PC-9 (cell line): ENCODE results near the gene ARHGEF6. TPM values are rescaled to one million over a fixed set of nuclear protein-coding genes. Genes with fewer than 3 reads are reported as not detected.

Source experiments
- BruUV-seq: library from RNA; stranded (reverse); fragments of 400-500 nt; replicated peaks from 2 replicates; lab custom pipeline; 2021; lab: Mats Ljungman, UMichigan
- CTCF ChIA-PET: fragments of 300-600 bp; sonication (Branson Sonifier 250); formaldehyde crosslinking; loops from one replicate; lab custom pipeline; 2022; ENCODE audit warnings: antibody characterized with exemption; lab: Charles Lee
- POLR2A ChIA-PET: fragments of 300-600 bp; sonication (Branson Sonifier 250); formaldehyde crosslinking; loops from one replicate; lab custom pipeline; 2022; ENCODE audit warnings: antibody characterized with exemption; ENCODE audit not compliant: unreplicated experiment; lab: Charles Lee
- DNase-seq, 2 experiments: peaks; one replicate each; pipeline versions ENCODE4 v3.0.0 to v3.0.0-alpha.2; 2015 to 2022; ENCODE audit warnings: mixed read lengths in 1 of 2
- H2AFZ ChIP-seq: fragments of 200-600 bp; sonication (generic); 2 replicates; pipeline ENCODE4 v1.8.1; 2017; ENCODE audit warnings: antibody characterized with exemption
- H3F3A ChIP-seq: fragments of 200-600 bp; sonication (generic); 2 replicates; pipeline ENCODE4 v1.8.1; 2017; ENCODE audit warnings: antibody characterized with exemption, mild to moderate bottlenecking, low read depth; ENCODE audit not compliant: insufficient read depth
- H3K27ac ChIP-seq: fragments of 200-600 bp; sonication (generic); 2 replicates; pipeline ENCODE4 v1.6.1; 2016; ENCODE audit warnings: mixed run types
- H3K27me3 ChIP-seq: fragments of 200-600 bp; sonication (generic); 2 replicates; pipeline ENCODE4 v1.6.1; 2016; ENCODE audit warnings: low read depth, mixed run types; ENCODE audit not compliant: insufficient read depth
- H3K36me3 ChIP-seq: fragments of 200-600 bp; sonication (generic); 2 replicates; pipeline ENCODE4 v1.6.1; 2016; ENCODE audit warnings: low read depth, mixed run types
- H3K4me1 ChIP-seq: fragments of 200-600 bp; sonication (generic); replicated peaks from 2 replicates; pipeline ENCODE4 v1.6.1; 2016; ENCODE audit warnings: mixed run types; ENCODE audit not compliant: insufficient read depth
- H3K4me2 ChIP-seq: fragments of 200-600 bp; sonication (generic); 2 replicates; pipeline ENCODE4 v1.6.1; 2017; ENCODE audit warnings: mixed run types
- H3K4me3 ChIP-seq: fragments of 200-600 bp; sonication (generic); 2 replicates; pipeline ENCODE4 v1.6.1; 2016; ENCODE audit warnings: mixed run types
- H3K79me2 ChIP-seq: fragments of 200-600 bp; sonication (generic); 2 replicates; pipeline ENCODE4 v1.6.1; 2017; ENCODE audit warnings: low read depth, mixed run types
- H3K9me2 ChIP-seq: fragments of 200-600 bp; sonication (generic); 2 replicates; pipeline ENCODE4 v1.8.1; 2017; ENCODE audit warnings: mild to moderate bottlenecking; ENCODE audit not compliant: insufficient read depth
- H3K9me3 ChIP-seq: fragments of 200-600 bp; sonication (generic); 2 replicates; pipeline ENCODE4 v1.8.1; 2016; ENCODE audit warnings: low read depth; ENCODE audit not compliant: insufficient read depth
- H4K20me1 ChIP-seq: fragments of 200-600 bp; sonication (generic); 2 replicates; pipeline ENCODE4 v1.8.1; 2017; ENCODE audit not compliant: insufficient read depth
- EZH2 ChIP-seq: fragments of 200-600 bp; sonication (generic); IDR thresholded peaks from 2 replicates; pipeline ENCODE4 v1.8.0; 2017; ENCODE audit warnings: antibody characterized with exemption, low read depth
- intact Hi-C: fragments of 100-400 bp; cut with micrococcal nuclease; formaldehyde crosslinking; loops from one replicate; pipeline ENCODE4 v1.10.0; 2022; ENCODE audit not compliant: unreplicated experiment
- total RNA-seq: library from RNA; stranded (reverse); gene quantifications from 2 replicates; pipeline ENCODE4 v1.2.3, GENCODE V29; 2021
- TF ChIP-seq, protein P1 (sequence below): fragments of 200-600 bp; sonication (generic); conservative IDR thresholded peaks from 2 replicates; pipeline ENCODE4 v1.6.1; 2017; ENCODE audit warnings: mixed run types, antibody characterized with exemption, mild to moderate bottlenecking, moderate library complexity

ARHGEF6 gene
- total RNA-seq, 1 experiment from 2014 or later: 0.09 TPM

DNA sequence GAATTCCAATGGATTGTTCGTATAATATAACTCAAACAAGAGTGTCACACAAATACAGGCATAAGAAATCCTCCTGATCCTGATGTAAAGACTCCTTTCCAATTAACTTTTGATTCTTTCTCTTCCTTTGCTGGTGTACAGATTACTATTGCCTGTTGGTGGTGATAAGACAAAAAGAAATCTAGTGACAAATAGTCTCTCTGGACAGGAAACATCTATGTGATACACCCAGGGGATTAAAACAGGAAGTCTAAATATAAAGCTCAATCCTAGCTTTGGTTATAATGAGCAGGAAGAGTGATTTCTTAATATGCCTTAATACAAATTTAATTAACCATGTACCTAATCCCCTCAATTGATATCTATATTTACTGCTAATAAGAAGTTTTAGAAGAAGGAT, 45.1 kb downstream of the ARHGEF6 start:
- POLR2A ChIA-PET: no interaction called here

DNA sequence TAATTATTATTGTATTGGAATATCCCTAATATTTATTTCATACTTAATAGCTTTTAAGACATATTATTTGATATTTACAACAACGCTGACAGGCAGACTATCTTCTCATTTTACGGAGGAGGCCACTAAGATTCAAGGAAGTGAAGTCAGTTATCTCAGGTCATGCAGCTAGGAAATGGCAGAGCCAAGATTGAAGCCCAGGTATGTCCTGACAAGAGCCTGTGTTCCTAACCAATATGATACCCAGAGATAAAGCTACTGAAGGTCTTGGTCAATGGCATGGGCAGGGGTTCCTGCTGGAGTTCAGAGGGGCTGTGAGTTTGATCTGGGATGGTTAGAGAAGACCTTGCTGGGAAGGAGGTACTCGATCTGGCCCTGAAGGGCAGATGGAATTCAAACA, 47.1 kb downstream of the ARHGEF6 start:
- Histone ChIP-seq H3K4me3 (no peak overlapping the region), H3F3A (no peaks in the 10 kb centered on the region), H4K20me1 (no peaks in the 10 kb centered on the region), H3K9me2 (no peaks in the 10 kb centered on the region), H3K27me3 (no peaks in the 10 kb centered on the region), H3K4me2 (no peak overlapping the region), H3K79me2 (no peaks in the 10 kb centered on the region), H3K9me3 (no peaks in the 10 kb centered on the region), H3K27ac (no peak overlapping the region), H2AFZ (no peak overlapping the region), H3K4me1 (no peaks in the 10 kb centered on the region), H3K36me3 (no peaks in the 10 kb centered on the region)
- ChIA-PET POLR2A (no interaction called here), CTCF (no interaction called here)
- BruUV-seq: no TSS peak
- intact Hi-C loops: no loop called here
- TF ChIP-seq, protein P1, sequence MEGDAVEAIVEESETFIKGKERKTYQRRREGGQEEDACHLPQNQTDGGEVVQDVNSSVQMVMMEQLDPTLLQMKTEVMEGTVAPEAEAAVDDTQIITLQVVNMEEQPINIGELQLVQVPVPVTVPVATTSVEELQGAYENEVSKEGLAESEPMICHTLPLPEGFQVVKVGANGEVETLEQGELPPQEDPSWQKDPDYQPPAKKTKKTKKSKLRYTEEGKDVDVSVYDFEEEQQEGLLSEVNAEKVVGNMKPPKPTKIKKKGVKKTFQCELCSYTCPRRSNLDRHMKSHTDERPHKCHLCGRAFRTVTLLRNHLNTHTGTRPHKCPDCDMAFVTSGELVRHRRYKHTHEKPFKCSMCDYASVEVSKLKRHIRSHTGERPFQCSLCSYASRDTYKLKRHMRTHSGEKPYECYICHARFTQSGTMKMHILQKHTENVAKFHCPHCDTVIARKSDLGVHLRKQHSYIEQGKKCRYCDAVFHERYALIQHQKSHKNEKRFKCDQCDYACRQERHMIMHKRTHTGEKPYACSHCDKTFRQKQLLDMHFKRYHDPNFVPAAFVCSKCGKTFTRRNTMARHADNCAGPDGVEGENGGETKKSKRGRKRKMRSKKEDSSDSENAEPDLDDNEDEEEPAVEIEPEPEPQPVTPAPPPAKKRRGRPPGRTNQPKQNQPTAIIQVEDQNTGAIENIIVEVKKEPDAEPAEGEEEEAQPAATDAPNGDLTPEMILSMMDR: no peak
- TF ChIP-seq EZH2: no peak
- no peak for DNase-seq

More for the DNA sequence above, 45.1 kb downstream of the ARHGEF6 start:
- H2AFZ ChIP-seq: no peak overlapping the region
- no peaks in the 10 kb centered on the region for H3F3A ChIP-seq
- no peaks in the 10 kb centered on the region for H3K9me3 ChIP-seq
- H3K4me2 ChIP-seq: no peak overlapping the region
- H3K79me2 ChIP-seq: no peaks in the 10 kb centered on the region
- TF ChIP-seq, protein P1: no peak
- TF ChIP-seq EZH2: no peak
- no peaks in the 10 kb centered on the region for H3K36me3 ChIP-seq
- no TSS peak for BruUV-seq
- CTCF ChIA-PET: no interaction called here
- H3K4me3 ChIP-seq: no peak overlapping the region
- intact Hi-C loops: no loop called here
- H3K27ac ChIP-seq: no peak overlapping the region
- H3K4me1 ChIP-seq: no peaks in the 10 kb centered on the region
- DNase-seq: no peak
- H4K20me1 ChIP-seq: no peaks in the 10 kb centered on the region
- H3K9me2 ChIP-seq: no peaks in the 10 kb centered on the region
- H3K27me3 ChIP-seq: no peaks in the 10 kb centered on the region

DNA sequence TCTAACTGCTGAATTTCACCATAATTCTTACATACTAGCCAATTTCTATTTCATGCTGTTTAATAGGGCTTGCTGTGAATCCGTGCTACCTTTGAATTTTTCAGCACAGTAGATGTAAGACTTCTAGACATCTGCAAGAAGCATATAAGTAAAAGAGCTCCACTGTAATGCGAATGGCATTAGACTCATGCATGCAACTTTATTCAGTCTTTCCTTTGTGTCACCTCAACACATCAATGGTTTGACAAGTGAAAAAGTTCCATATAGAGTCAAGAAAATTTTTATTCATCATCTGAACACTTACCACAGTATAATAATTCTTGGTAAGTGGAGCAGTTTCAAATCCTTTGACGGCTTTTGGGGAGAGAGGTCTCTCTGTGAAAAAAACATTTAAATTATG, 48.9 kb downstream of the ARHGEF6 start:
- Histone ChIP-seq H3K4me3 (no peak overlapping the region), H3K9me3 (no peaks in the 10 kb centered on the region), H3K36me3 (no peaks in the 10 kb centered on the region), H3K27me3 (no peaks in the 10 kb centered on the region), H3K79me2 (no peaks in the 10 kb centered on the region), H3F3A (no peaks in the 10 kb centered on the region), H2AFZ (no peak overlapping the region; the same call in 1 of the 2 replicates), H3K27ac (no peak overlapping the region), H4K20me1 (no peaks in the 10 kb centered on the region), H3K4me1 (no peaks in the 10 kb centered on the region), H3K9me2 (no peaks in the 10 kb centered on the region), H3K4me2 (no peak overlapping the region)
- no TSS peak for BruUV-seq
- ChIA-PET CTCF (no interaction called here), POLR2A (no interaction called here)
- no peak for DNase-seq
- intact Hi-C loops: no loop called here
- TF ChIP-seq, protein P1: no peak
- TF ChIP-seq EZH2: no peak
